K562 (cell line): ENCODE results near the gene SART1. TPM values are rescaled to one million over a fixed set of nuclear protein-coding genes. Genes with fewer than 3 reads are reported as not detected.

Experiments
- ATF3 ChIP-seq, 2 experiments: fragments of 450-650 bp in 1 of 2; sonication (generic) in 1 of 2; formaldehyde crosslinking in 1 of 2; IDR thresholded peaks in 1 of 2; conservative IDR thresholded peaks in 1 of 2; 2 replicates each; pipeline versions ENCODE4 v1.6.1 to v1.8.1; 2016 to 2023; ENCODE audit warnings: mild to moderate bottlenecking in 2 of 2, moderate library complexity in 2 of 2, inconsistent platforms in 1 of 2, missing genetic modification reagents in 1 of 2
- BCOR ChIP-seq: fragments of 450-650 bp; IDR thresholded peaks from 2 replicates; pipeline ENCODE4 v1.6.1; 2016
- BDP1 ChIP-seq: IDR thresholded peaks from 3 replicates; pipeline ENCODE4 v1.6.1; 2011; ENCODE audit not compliant: insufficient read length, insufficient read depth
- CEBPZ ChIP-seq: fragments of 150-350 bp; IDR thresholded peaks from 2 replicates; pipeline ENCODE4 v1.6.1; 2014; ENCODE audit warnings: low read depth, mild to moderate bottlenecking, low read length, borderline replicate concordance
- CHD1 ChIP-seq: fragments of 200-600 bp; sonication (generic); IDR thresholded peaks from one replicate; pipeline ENCODE4 v1.6.1; 2012; ENCODE audit warnings: mild to moderate bottlenecking, moderate library complexity, low read length, inconsistent platforms
- EHMT2 ChIP-seq: fragments of 450-650 bp; IDR thresholded peaks from 2 replicates; pipeline ENCODE4 v1.6.1; 2018; ENCODE audit warnings: antibody characterized with exemption
- GABPA ChIP-seq: fragments of 200-800 bp; sonication (Bioruptor generic); conservative IDR thresholded peaks from 2 replicates; pipeline ENCODE4 v1.6.1; 2016; ENCODE audit warnings: low read depth, missing genetic modification characterization, missing compliant biosample characterization
- ILF3 ChIP-seq: fragments of 450-650 bp; IDR thresholded peaks from 2 replicates; pipeline ENCODE4 v1.6.1; 2018; ENCODE audit warnings: antibody characterized with exemption, mild to moderate bottlenecking, moderate library complexity, borderline replicate concordance
- IRF1 ChIP-seq: sonication (generic); formaldehyde crosslinking; IDR thresholded peaks from 2 replicates; pipeline ENCODE4 v1.8.0; 2022; ENCODE audit warnings: missing genetic modification reagents, mild to moderate bottlenecking, borderline replicate concordance
- KAT2B ChIP-seq: IDR thresholded peaks from one replicate; pipeline ENCODE4 v1.6.1; 2012; ENCODE audit warnings: low read depth, mild to moderate bottlenecking, control low read depth, inconsistent platforms, low read length, moderate library complexity
- NFE2 ChIP-seq: IDR thresholded peaks from 2 replicates; pipeline ENCODE4 v1.6.1; 2014; ENCODE audit warnings: antibody characterized with exemption, low read depth
- NR4A1 ChIP-seq, 2 experiments: fragments of 250-450 bp in 1 of 2; fragments of 450-650 bp in 1 of 2; sonication (Bioruptor Pico) in 1 of 2; IDR thresholded peaks; 2 replicates each; pipeline versions ENCODE4 v1.4.0 to v1.6.1; 2016 to 2020; ENCODE audit warnings: mild to moderate bottlenecking in 2 of 2, missing compliant biosample characterization in 1 of 2, missing genetic modification characterization in 1 of 2, moderate library complexity in 1 of 2
- PHF21A ChIP-seq: fragments of 450-650 bp; IDR thresholded peaks from 2 replicates; pipeline ENCODE4 v1.6.1; 2017; ENCODE audit warnings: low read depth, borderline replicate concordance
- POLR2B ChIP-seq: fragments of 450-650 bp; IDR thresholded peaks from 2 replicates; pipeline ENCODE4 v1.6.1; 2018; ENCODE audit warnings: low read depth; ENCODE audit not compliant: partially characterized antibody
- PTTG1 ChIP-seq: fragments of 450-650 bp; IDR thresholded peaks from 2 replicates; pipeline ENCODE4 v1.6.1; 2016; ENCODE audit warnings: low read depth, mild to moderate bottlenecking, missing genetic modification characterization, missing compliant biosample characterization
- SLC30A9 ChIP-seq: fragments of 250-450 bp; sonication (Bioruptor Pico); IDR thresholded peaks from 2 replicates; pipeline ENCODE4 v1.8.0; 2022; ENCODE audit warnings: mild to moderate bottlenecking, moderate library complexity
- TAL1 ChIP-seq: fragments of 450-650 bp; IDR thresholded peaks from 2 replicates; pipeline ENCODE4 v1.6.1; 2016; ENCODE audit warnings: mild to moderate bottlenecking
- ZBTB1 ChIP-seq: sonication (generic); formaldehyde crosslinking; IDR thresholded peaks from 2 replicates; pipeline ENCODE4 v1.8.1; 2023; ENCODE audit warnings: missing genetic modification reagents, low read depth, mild to moderate bottlenecking, borderline replicate concordance
- ZBTB12 ChIP-seq: fragments of 250-450 bp; sonication (Bioruptor Pico); IDR thresholded peaks from 2 replicates; pipeline ENCODE4 v1.4.0; 2020
- ZNF431 ChIP-seq: sonication (generic); formaldehyde crosslinking; IDR thresholded peaks from 2 replicates; pipeline ENCODE4 v1.8.0; 2022; ENCODE audit warnings: mild to moderate bottlenecking, missing genetic modification reagents
- ZNF77 ChIP-seq: fragments of 250-450 bp; sonication (Bioruptor Pico); IDR thresholded peaks from 2 replicates; pipeline ENCODE4 v1.5.0; 2020
- polyA plus RNA-seq, 8 experiments: library from polyadenylated mRNA; depleted of rRNA in 4 of 8; stranded (reverse) in 5 of 8; unstranded in 3 of 8; fragments of >200 nt; fragmentation: Nextera tagmentation in 2 of 8; fragmentation: Illumina TruSeq in 1 of 8; extraction: Ambion mirVana in 2 of 8; extraction: Trizol in 1 of 8; gene quantifications; 2 replicates each; pipeline versions ENCODE4 v1.2.1 to v1.2.3, GENCODE V29; 2011 to 2014; ENCODE audit warnings: inconsistent platforms in 1 of 8, missing spikeins in 1 of 8
- total RNA-seq, 7 experiments: library from RNA; depleted of rRNA in 6 of 7; stranded (reverse); fragments of >200 nt in 6 of 7; fragmentation: Illumina TruSeq in 2 of 7; extraction: Trizol in 2 of 7; gene quantifications; 2 replicates each; pipeline versions ENCODE4 v1.2.1 to v1.2.3, GENCODE V29; 2011 to 2021; ENCODE audit warnings: low replicate concordance in 1 of 7

The SART1 gene
- total and polyA plus RNA-seq, 9 of the 15 experiments (the other 6 are each of a cell fraction or from before 2014, with no cell fraction given), result 4.8 to 84.1 (median 31.7) TPM

- TF ChIP-seq ZBTB12 (CRISPR knock-in tag), result peak; percentile 52
- TF ChIP-seq ZNF77, result no peak
- TF ChIP-seq PTTG1 (tag), result no peak
- TF ChIP-seq TAL1, result no peak
- peak; percentile 80 for TF ChIP-seq POLR2B
- TF ChIP-seq EHMT2, result peak; percentile 73; the same call in 1 of the 2 replicates
- peak; percentile 92 for TF ChIP-seq ZBTB1
- no peak for TF ChIP-seq BDP1
- no peak for TF ChIP-seq CEBPZ
- TF ChIP-seq KAT2B, result no peak
- no peak for TF ChIP-seq NR4A1 (CRISPR knock-in tag; IDR thresholded peaks at IDR 0.05)
- peak; percentile 88; the same call in 1 of the 2 replicates for TF ChIP-seq NR4A1 (tag; IDR thresholded peaks at IDR 0.05)
- TF ChIP-seq ATF3 (IDR thresholded peaks at IDR 0.05), result peak; percentile 28; the same call in 1 of the 2 replicates
- peak; percentile 72 for TF ChIP-seq ATF3 (CRISPR knock-in tag; conservative IDR thresholded peaks at IDR 0.05)
- TF ChIP-seq SLC30A9 (CRISPR knock-in tag), result no peak
- TF ChIP-seq ILF3, result no peak
- TF ChIP-seq BCOR, result 0 out of 2 replicates have a peak, but pooled peaks have one; percentile 62
- TF ChIP-seq CHD1, result peak; percentile 41
- no peak for TF ChIP-seq NFE2
- peak; percentile 79; the same call in 1 of the 2 replicates for TF ChIP-seq ZNF431
- TF ChIP-seq IRF1, result no peak
- TF ChIP-seq GABPA, result peak; percentile 99
- TF ChIP-seq PHF21A, result no peak; the same call in 1 of the 2 replicates
Measured at GRCh38 chr11:66001942-66002647, 40.6 kb downstream of the SART1 start, which contains the start of the genes BANF1 and EIF1AD (continued).
